NOMO-1 treated with dmso at 0.1 percent for 144 hours (cell line): ENCODE measurements around the gene NOTCH1.

Experiments
- DNase-seq: peaks from one replicate; lab custom pipeline; 2025; ENCODE audit not compliant: unreplicated experiment; lab: John Stamatoyannopoulos, UW

The NOTCH1 gene

DNA sequence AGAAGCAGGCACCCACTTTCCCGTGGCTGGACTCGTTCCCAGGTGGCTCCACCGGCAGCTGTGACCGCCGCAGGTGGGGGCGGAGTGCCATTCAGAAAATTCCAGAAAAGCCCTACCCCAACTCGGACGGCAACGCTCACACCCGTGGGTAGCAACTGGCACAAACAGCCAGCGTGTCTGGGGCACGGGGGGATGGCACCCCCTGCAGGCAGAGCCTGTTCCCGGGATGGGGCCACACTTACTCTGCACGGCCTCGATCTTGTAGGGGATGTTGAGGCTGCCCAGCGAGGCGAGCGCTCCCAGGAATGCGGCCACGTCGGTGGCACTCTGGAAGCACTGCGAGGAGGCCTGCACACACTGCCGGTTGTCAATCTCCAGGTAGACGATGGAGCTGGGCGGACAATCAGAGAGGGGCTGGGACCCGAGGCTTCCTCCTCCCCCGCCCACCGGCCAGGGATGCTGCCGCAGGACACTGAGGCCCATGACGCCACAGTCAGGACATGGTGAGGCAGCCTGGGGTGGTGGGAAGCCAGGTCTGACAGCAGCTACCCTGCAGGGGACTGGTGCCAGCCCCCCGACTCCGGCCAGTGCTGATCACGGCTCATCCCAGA, 42.8 kb downstream of the NOTCH1 start:
- DNase-seq: no peak

DNA sequence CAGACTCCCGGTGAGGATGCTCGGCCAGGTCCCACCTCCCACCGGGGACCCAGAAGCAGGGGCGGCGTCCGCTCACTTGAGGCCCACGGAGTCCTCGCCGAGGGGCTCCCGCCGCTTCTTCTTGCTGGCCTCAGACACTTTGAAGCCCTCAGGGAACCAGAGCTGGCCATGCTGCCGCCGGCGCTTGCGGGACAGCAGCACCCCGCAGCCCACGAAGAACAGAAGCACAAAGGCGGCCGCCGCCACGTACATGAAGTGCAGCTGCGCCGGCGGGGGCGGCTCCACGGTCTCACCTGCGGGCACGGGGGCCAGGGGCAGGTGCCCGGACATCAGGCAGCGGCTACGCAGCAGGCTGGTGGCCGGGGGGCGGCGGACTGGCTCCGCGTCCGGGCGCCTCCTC, 43.7 kb downstream of the NOTCH1 start:
- DNase-seq: no peak

DNA sequence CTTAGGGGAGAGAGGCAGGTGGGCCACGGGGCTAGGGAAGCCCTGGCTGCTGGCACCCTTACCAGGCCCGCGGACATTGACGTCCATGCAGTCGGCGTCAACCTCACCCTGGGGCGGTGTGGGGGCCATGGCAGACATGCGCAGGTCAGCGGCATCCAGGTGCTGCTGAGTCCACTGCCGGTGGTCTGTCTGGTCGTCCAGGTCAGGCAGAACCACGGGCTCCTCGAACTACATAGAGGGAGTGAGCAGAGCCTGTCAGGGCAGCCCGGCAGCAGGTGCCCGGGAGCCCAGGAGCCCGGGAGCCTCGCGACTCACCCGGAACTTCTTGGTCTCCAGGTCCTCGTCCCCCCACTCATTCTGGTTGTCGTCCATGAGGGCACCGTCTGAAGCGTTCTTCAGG, 44.2 kb downstream of the NOTCH1 start:
- no peak for DNase-seq

DNA sequence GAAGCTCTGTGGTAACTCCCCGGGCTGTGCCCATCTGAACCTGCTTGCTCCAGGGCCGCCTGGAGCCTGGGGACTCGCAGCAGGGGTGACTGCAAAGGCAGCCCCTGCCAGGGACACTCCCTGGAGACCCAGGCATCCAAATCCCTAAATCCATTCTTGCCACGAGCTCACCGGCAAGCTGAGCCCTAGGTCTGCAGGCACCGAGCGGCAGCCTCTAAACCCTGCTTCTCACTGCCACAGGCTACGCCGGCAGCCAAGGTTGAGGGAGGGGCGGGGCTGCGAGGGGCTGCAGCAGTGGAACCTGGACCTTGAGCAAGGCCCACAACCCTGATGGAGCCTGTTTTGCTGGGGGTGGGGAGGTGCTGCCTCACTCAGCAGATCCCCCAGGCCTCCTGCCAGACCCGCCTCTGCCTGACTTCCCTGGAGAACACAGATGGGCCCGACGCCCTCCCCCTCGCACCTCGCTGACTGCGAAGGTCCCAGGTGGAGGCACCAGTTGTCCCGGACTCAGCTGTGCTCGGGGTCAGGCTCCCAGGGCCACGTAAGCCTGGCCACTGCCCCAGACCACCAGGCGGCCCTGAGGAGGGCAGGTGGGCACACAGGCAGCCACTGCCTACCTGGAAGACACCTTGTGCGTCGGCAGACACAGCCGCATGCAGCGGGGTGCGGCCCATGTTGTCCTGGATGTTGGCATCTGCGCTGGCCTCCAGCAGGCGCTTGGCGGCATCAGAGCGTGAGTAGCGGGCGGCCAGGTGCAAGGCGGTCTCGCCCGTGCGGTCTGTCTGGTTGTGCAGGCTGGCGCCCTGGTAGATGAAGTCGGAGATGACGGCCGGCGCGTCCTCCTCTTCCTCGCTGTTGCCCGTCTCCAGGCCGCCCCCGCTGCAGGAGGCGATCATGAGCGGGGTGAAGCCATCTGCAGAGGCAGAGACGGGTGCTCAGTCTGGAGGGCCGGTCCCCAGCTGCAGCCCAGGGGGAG, 45.6 kb downstream of the NOTCH1 start:
- no peak for DNase-seq

DNA sequence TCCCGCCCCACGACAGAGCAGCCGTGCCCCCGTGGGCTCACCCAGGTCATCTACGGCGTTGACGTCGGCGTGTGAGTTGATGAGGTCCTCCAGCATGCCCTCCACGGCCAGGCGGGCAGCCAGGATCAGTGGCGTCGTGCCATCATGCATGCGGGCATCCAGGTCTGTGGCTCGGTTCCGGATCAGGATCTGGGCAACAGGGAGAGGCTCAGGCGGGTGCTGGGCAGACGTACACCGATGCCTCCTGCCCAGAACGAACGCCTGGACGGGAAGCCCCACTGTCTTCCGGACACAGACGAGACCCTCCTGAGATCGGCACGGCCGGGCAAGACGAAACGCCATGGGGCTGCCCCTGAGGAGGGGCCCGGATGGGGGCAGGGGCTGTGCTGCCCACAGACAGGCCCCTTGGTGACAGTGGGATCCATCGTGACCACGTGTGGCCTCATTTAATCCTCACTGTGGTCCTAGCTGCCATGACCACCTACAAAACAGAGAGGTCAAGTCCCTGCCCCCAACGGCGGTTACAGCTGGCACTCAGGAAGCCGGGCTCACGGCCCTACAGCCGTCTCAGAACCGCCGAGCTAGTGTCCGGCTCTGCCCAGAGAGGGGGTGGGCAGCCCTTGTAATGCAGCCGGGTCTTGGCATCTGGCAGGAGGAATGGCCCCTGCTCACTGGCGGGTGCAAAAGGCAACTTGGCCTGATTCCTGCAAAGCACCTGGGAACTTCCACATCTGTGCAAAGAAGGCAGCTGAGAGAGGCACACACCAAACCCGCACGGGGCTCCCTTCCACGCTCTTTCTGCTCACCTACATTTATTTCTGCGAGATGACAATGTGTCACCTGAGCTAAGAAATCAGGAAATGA, 46.5 kb downstream of the NOTCH1 start:
- no peak for DNase-seq

DNA sequence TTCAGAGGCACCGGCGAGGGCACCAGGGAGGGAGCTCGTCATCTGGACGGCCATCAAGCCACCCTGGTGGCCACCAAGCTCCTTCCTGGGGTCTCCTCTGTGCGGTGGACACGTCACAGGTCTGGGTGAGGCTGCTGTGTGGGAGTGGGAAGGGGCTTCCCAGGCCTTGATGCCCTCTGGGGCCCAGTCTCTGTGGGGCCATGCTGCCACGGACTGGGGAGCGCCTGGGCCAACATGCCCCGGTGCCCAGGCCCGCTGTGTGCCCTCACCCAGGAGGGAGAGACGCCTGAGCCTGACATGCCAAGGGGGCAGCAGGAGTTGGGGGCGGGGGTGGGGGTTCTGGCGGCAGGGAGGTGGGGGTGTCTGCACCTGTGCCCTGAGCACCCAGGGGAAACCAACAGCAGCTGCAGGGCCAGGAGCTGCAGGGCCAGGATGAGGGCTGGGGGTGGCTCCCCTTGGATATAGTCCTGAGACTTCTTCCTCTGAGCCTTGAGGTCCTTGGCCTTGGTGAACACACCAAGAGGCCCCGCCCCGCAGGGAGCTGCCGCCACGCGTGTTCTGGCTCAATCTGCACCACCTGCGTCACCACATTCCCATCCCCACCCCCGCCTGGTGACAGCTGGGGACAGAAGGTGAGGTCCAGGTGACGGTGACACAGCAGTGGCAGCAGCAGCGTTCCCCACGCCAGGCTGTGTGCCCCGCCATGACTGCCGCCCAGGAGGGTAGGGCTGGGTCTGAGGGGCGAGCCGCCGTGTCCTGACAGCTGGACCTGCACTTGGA, 47.7 kb downstream of the NOTCH1 start:
- no peak for DNase-seq

DNA sequence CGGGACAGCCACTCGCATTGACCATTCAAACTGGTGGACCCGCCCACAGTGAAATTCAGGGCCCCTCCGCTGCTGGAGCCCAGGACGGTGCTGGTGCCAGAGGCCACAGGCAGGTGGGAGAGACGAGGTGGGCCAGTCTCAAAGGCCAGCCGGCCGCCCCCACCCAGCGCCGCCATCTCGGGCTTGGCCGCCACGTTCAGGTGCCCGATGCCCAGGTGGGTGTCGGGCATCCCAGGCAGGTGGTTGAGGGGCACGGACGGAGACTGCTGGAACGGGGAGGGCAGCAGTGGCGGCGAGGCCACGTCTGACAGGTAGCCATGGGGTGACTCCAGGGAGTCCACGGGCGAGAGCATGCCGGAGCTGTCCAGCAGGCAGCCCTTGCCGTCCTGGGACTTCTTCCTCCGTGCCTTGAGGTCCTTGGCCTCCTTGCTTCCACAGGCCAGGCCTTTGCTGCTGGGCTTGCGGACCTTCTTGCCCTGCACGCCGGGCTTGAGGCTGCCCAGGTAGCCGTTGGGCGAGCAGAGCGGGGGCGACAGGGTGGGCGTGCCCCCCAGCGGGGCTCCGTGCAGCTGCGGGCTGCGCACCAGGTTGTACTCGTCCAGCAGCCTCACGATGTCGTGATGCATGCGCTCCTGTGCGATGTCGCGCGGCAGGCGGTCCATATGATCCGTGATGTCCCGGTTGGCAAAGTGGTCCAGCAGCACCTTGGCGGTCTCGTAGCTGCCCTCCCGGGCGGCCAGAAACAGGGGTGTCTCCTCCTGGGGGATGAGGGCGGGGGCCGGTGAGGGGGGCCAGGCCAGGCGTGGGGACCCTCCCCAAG, 48.8 kb downstream of the NOTCH1 start:
- no peak for DNase-seq

DNA sequence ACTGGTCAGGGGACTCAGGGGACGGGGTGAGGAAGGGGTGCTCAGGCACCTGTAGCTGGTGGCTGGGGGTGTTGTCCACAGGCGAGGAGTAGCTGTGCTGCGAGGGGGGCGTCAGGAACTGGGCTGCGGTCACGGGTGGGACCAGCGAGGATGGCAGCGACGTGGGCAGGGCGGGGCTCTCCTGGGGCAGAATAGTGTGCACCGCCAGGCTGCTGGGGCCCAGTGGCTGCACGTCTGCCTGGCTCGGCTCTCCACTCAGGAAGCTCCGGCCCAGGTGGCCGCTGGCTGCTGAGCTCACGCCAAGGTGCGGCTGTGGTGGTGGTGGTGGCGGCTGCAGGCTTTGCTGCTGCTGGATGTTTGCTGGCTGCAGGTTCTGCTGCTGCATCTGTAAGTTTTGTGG, 49.7 kb downstream of the NOTCH1 start:
- DNase-seq: no peak

DNA sequence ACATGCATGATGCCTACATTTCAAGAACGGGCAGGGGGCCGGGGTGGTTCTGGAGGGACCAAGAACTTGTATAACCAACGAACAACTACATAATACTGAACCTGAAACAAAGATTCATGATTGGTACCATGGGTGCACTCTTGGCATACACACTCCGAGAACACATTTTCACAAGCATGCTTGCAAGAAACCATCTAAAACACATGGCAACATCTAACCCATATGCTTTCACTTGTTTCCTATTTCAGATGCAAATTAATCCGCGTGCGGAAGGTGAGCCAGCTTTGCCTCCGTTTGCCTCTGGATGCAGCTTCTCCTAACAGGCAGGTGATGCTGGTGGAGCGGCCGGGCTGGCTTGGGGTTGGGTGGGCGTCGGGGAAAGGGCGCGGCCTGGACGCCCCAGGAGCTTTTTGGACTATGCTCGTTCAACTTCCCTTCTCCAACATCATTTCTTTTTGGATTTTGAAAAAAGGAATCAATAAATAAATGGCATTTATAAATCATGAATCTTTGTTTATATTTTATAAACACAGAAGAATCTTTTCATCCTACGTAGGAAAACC, 50.5 kb downstream of the NOTCH1 start:
- no peak for DNase-seq

DNA sequence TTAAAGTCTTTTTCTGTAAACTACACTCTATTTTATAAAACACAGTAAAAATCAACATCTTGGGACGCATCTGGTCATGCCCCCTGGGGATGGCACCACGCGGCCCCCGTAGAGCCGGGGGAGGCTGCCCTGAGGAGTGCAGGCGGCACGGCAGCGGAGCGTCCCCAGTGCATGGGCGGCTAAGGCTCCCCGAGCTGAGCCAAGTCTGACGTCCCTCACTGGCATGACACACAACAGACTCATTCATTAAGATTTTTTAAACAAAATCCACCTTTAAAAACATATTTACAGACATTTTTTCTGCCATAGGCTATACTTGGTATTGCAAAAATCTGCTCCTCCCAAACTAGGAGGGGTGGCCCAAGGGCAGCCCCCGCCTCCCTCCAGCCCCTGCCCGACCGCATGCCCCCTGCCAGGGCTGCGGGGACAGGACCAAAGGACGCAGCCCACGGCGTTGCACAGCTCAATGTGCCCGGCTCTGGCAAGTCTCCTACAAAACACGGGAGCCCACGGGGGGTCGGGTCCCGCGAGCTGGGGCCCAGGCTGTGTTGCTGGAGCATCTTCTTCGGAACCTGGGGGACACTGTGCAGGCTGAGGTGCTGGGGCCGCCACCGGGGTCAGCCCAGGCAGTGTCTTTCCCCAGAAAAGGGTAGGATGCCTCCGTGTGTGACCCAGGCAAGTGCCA, 51.2 kb downstream of the NOTCH1 start:
- no peak for DNase-seq

DNA sequence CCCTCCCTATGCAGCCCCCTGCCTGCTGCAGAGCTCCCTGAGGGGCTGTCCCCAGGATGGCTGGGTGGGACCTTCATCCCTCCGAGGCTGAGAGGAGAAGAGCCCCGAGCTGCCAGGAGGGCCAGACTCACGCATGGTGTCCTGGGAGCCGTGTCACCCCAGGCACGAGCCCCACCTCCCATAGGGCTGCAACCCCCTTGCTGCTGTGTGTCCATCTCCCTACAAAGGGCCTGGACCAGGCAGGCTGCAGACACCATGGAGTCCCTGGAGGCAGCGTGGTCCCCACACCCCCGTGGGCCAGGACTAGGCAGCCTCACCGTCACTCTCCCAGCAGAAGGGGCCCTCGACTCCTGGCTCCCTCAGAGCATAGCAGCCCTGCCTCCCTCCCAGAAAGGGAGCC, 51.8 kb downstream of the NOTCH1 start:
- DNase-seq: no peak

DNA sequence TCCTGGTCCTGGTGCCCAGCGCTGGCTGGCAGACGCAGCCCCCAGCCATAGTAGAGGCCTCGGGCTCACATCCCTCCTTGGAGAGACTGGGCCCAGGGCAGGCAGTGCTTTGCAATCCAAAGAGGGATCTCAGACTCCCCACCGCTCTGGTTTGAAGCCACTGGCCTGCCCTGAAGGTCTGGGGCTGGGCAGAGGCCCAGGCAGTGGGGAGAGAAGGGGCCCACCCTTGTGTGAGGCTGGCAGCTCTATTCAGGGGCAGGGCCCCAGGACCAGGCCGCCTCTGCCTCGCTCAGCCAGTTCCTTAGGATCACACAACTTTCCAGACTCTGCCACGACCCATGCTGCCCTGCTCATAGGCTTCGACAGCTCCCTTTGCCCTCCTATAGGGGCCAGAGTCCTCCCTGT, 52.3 kb downstream of the NOTCH1 start:
- DNase-seq: no peak

DNA sequence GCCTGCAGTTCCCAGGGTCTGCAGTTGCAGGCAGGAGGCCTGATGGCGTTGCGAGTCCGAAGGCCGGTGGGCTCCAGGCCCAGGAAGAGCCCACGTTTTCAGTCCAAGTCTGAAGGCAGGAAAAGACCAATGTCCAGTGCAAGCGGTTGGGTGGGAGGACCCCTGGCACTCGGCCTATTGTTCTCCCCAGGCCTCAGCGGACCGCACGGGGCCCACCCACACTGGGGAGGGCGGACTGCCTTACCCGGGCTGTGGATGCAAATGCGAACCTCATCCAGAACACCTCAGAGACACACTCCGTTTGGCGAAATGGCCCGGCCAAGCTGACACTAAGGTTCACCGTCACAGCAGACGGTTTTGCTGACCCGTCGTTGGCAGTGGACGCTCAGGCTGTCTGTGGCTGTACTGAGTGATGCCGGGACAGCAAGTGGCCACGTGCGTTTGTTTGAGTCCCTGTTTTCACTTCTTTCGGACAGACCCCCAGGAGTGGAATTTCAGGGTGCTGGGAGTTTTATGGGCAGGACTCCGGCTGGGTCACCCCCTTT, 52.8 kb downstream of the NOTCH1 start:
- DNase-seq: no peak

DNA sequence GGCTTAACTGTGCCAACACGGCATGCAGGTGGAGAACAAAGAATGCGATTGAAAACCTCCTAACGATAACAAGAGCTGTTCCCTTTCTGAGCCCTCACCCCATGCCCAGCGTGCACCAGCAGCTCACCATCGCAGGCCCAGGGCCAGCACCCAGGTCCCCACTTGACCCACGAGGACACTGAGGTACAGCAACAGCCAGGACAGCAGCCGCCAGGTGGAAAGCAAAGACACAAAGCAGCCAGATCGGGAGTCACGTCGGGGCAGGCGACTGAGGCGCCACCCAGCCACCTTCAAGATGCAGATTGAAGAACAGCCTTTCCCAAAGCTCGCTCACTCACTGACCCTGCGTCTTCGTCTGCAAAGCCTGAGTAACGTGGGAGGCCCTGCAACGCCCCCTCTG, 56.1 kb downstream of the NOTCH1 start:
- no peak for DNase-seq

DNA sequence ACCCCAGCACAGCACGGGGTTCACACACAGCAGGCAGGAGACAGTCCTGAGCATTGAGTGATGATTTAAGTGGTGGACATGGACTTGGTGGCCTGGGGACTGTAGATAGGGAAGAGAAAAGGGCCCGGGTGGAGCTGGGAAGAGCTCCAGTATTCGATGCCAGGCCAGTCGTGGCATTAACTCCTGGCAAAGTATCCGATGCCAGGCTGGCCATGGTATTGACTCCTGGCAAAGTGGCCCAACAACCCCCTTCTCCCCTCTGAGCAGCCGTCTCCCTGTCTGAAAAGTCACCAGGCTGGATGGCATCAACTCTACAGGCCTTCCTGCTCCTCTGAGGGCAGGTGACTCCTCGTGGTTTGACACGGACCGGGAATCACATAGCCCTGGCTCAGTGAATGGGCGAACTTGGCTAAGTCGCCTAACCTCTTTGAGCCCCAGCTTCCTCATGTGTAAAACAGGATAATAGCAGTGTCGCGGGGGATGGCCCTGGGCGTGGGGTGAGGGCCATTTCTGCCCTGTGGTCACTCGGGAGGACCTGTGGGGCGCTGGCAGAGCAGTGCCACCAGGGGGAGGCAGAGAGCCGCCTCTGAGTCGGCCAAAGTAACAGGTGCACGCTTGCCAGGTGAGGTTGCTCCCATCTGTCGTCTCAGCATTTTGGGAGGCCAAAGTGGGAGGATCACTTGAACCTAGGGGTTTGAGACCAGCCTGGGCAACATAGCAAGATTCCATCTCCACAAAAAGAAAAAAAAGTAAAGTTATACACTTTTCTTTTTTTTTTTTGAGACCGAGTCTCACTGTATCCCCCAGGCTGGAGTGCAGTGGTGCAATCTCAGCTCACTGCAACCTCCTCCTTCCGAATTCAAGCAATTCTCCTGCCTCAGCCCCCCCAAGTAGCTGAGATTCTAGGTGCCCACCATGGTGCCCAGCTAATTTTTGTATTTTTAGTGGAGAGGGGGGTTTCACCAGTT, 57.3 kb downstream of the NOTCH1 start:
- peak; percentile 17 for DNase-seq

DNA sequence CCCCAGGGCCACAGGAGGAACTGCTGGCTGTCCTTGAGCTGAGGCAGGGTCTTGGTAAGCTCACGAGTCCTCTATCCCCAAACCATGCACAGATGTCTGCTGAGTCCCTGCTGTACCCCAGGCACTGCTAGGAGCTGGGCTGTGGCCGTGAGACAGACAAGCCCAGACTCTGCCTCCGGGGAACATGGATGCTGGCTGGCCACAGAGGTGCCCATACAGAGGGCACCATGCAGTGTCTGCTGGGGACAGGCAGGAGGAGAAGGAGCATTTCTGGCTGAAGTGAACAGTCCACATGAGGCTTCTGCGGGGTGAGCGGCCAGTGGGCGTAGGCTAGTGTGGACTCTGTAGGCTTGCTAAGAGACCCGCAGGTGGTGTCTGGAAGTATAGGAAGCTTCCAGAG, 58.2 kb downstream of the NOTCH1 start:
- no peak for DNase-seq

DNA sequence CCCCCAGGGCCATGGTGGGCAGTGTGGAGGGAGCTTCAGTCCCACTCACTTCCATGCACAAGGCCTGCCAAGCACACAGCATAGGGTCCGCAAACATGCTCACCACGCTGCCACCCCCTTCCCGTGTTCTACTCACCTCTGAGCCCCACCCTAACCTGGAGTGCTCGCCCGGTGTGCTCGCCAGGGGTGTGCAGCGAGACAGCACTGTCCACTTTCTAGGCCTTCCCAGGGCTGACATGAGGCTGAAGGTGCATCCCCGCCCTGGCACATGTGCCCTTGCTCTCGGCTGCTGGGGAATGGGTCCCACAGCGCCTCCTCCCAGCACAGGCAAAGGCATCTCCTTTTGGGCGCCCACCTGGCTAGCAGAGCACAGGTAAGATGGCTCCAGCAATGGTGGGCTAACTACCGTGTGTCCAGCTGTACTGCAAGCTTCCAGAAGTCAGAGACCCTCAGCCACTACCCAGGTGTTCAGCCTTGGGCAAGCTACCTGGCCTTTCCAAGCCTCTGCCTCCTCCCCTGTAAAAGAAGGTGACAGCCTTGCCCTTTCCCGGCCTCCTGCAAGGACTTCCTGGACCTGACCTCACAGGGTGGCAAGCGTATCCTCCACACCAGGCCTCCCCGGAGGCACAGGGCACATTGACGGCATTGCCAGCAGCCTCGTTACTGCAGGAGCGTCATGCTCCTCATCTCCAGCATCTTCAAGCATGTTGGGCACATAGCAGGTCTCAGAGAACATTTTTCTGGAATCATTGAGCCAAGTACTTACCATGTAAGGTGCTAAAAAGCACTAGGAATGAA, 58.8 kb downstream of the NOTCH1 start:
- DNase-seq: no peak
